GM12872 (cell line): ENCODE measurements around the gene LGMN.

ENCODE experiments used
- TF ChIP-seq, protein P1 (sequence below): IDR thresholded peaks from 3 replicates; pipeline ENCODE4 v1.5.1; 2011; ENCODE audit warnings: low read depth, mild to moderate bottlenecking, low read length, moderate library complexity; ENCODE audit not compliant: insufficient read depth

LGMN gene

DNA sequence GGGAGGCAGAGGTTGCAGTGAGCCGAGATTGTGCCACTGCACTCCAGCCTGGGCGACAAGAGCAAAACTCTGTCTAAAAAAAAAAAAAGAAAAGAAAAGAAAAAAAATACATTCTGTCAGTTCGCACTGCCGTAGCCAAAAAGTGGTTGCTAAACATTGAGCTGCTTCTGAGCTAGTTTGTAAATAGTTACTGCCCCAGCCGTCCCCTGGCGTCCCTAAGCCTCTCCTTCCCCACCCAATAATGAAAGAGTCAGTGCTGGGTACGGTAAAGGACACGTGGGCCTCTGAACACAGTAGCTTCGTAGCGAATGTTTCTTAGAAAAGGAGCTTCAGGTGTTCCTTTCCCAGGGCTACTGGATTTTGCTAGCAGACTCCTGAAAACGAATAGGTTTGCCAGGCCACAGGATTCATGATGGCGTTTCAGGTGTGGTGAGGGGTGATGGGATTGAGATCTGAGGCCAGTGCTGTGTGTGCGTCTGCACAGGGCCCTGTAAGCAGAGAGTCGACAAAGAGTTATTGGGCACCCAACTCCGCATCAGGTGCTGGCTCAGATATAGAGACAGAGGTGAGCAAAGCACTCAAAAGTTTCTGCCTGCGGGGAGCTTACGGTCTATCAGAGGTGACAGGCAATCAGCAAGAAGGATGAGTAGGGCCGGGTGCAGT, 94.1 kb downstream of the LGMN start:
- TF ChIP-seq, protein P1, sequence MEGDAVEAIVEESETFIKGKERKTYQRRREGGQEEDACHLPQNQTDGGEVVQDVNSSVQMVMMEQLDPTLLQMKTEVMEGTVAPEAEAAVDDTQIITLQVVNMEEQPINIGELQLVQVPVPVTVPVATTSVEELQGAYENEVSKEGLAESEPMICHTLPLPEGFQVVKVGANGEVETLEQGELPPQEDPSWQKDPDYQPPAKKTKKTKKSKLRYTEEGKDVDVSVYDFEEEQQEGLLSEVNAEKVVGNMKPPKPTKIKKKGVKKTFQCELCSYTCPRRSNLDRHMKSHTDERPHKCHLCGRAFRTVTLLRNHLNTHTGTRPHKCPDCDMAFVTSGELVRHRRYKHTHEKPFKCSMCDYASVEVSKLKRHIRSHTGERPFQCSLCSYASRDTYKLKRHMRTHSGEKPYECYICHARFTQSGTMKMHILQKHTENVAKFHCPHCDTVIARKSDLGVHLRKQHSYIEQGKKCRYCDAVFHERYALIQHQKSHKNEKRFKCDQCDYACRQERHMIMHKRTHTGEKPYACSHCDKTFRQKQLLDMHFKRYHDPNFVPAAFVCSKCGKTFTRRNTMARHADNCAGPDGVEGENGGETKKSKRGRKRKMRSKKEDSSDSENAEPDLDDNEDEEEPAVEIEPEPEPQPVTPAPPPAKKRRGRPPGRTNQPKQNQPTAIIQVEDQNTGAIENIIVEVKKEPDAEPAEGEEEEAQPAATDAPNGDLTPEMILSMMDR: no peak
